Tibial artery (tissue), 4 donors: ENCODE data around the gene ERF.

Experiments
- DNase-seq, 2 donors: peaks; one replicate each; pipeline ENCODE4 v3.0.0-alpha.2; 2019
- H3K27ac ChIP-seq, 2 donors: fragments of 200-600 bp; sonication (generic) in 1 of 2; 1 replicate in 1 of 2; 2 replicates in 1 of 2; pipeline ENCODE4 v1.5.1; 2018 to 2019; ENCODE audit warnings: mild to moderate bottlenecking in 1 of 2
- H3K27me3 ChIP-seq, 2 donors: fragments of 200-600 bp; sonication (generic) in 1 of 2; one replicate each; pipeline versions ENCODE4 v1.5.1 to v1.6.0; 2016 to 2019
- H3K36me3 ChIP-seq, 3 donors: fragments of 200-600 bp; sonication (generic) in 2 of 3; one replicate each; pipeline ENCODE4 v1.5.1; 2016 to 2019; ENCODE audit warnings: mild to moderate bottlenecking in 2 of 3
- H3K4me1 ChIP-seq, 4 donors: fragments of 200-600 bp; sonication (generic) in 2 of 4; 1 replicate in 3 of 4; 2 replicates in 1 of 4; pipeline ENCODE4 v1.5.1; 2016 to 2019
- H3K4me3 ChIP-seq, 2 donors: fragments of 200-600 bp; sonication (generic) in 1 of 2; 1 replicate in 1 of 2; 2 replicates in 1 of 2; pipeline ENCODE4 v1.5.1; 2018 to 2019; ENCODE audit warnings: mild to moderate bottlenecking in 2 of 2
- H3K9me3 ChIP-seq, 3 donors: fragments of 200-600 bp; sonication (generic) in 1 of 3; one replicate each; pipeline ENCODE4 v1.5.1; 2016 to 2019
- intact Hi-C: fragments of 100-400 bp; cut with DNase I; formaldehyde crosslinking; loops from one replicate; pipeline ENCODE4 v1.15.0; 2023; ENCODE audit warnings: low total_unique reads
- TF ChIP-seq, protein P1 (sequence below), 2 experiments: fragments of 200-600 bp in 1 of 2; fragments of 450-650 bp in 1 of 2; IDR thresholded peaks; one replicate each; pipeline ENCODE4 v1.5.1; 2017 to 2019; ENCODE audit warnings: antibody characterized with exemption in 2 of 2, mild to moderate bottlenecking in 1 of 2, moderate library complexity in 1 of 2

The ERF gene

DNA sequence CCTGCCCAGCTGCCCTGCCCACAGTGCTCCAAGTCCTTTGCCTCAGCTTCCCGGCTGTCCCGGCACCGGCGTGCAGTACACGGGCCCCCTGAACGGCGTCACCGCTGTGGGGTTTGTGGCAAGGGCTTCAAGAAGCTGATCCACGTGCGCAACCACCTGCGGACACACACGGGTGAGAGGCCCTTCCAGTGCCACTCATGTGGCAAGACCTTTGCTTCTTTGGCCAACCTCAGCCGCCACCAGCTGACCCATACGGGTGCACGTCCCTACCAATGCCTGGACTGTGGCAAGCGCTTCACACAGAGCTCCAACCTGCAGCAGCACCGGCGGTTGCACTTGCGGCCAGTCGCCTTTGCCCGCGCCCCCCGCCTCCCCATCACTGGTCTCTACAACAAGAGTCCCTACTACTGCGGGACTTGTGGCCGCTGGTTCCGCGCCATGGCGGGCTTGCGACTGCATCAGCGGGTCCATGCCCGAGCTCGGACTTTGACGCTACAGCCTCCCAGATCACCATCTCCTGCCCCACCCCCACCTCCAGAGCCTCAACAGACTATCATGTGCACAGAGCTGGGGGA is 29.1 kb downstream of the ERF start:
- Histone ChIP-seq H3K4me3 (no peak overlapping the region), H3K4me1 (peaks cover 0 to 14% (median 8%) of the 10 kb centered on the region in 4 donors), H3K9me3 (no peaks in the 10 kb centered on the region), H3K27me3 (no peaks in the 10 kb centered on the region), H3K36me3 (peaks cover 42 to 70% (median 63%) of the 10 kb centered on the region in 3 donors), H3K27ac (no peak overlapping the region)
- intact Hi-C loops: no loop called here
- TF ChIP-seq, protein P1, sequence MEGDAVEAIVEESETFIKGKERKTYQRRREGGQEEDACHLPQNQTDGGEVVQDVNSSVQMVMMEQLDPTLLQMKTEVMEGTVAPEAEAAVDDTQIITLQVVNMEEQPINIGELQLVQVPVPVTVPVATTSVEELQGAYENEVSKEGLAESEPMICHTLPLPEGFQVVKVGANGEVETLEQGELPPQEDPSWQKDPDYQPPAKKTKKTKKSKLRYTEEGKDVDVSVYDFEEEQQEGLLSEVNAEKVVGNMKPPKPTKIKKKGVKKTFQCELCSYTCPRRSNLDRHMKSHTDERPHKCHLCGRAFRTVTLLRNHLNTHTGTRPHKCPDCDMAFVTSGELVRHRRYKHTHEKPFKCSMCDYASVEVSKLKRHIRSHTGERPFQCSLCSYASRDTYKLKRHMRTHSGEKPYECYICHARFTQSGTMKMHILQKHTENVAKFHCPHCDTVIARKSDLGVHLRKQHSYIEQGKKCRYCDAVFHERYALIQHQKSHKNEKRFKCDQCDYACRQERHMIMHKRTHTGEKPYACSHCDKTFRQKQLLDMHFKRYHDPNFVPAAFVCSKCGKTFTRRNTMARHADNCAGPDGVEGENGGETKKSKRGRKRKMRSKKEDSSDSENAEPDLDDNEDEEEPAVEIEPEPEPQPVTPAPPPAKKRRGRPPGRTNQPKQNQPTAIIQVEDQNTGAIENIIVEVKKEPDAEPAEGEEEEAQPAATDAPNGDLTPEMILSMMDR (IDR thresholded peaks at IDR 0.05): no peak
- DNase-seq: no peak

DNA sequence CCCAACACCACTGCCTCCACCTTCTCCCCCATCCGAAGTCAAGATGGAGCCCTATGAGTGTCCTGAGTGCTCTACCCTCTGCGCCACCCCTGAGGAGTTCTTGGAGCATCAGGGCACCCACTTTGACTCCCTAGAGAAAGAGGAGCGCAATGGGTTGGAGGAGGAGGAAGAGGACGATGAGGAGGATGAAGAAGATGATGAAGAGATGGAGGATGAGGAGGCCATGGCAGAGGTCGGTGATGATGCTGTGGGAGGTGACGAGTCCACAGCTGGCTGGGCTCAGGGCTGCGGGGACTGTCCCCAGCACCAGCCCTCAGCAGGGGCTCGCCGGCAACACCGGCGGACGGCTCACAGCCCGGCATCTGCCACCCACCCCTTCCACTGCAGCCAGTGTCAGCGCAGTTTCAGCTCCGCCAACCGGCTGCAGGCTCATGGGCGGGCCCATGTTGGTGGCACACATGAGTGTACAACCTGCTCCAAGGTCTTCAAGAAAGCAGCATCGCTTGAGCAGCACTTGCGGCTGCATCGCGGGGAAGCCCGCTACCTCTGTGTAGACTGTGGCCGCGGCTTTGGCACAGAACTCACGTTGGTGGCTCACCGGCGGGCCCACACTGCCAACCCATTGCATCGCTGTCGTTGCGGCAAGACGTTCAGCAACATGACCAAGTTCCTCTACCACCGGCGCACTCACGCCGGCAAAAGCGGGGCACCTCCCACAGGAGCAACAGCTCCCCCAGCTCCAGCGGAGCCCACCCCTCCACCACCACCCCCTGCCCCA is 29.8 kb downstream of the ERF start:
- TF ChIP-seq, protein P1 (IDR thresholded peaks at IDR 0.05): no peak
- H3K27ac ChIP-seq: no peak overlapping the region
- no peaks in the 10 kb centered on the region for H3K9me3 ChIP-seq
- no peaks in the 10 kb centered on the region for H3K27me3 ChIP-seq
- peaks cover 0 to 18% (median 12%) of the 10 kb centered on the region in 4 donors for H3K4me1 ChIP-seq
- H3K36me3 ChIP-seq: peaks cover 35 to 63% (median 57%) of the 10 kb centered on the region in 3 donors
- H3K4me3 ChIP-seq: no peak overlapping the region
- intact Hi-C loops: no loop called here
- no peak for DNase-seq

DNA sequence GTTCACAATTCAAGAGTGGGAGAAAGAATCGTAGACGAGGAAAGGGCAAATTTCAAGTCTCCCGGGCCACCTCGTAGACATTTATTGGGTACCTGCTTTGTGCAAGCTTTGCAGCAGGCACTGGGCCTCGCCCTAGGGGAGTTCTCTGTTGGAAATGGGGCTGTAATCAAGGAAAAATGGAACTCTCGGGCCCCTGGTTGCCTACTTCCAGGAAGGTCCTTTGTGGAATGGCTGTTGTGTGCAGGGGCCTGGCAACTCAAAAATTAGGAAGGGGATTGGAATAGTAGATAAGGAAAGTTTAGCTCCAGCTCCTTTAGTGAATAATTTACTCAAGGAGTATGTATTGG is 34.2 kb downstream of the ERF start:
- H3K4me1 ChIP-seq: peaks cover 0 to 48% (median 37%) of the 10 kb centered on the region in 4 donors
- intact Hi-C loops: no loop called here
- no peaks in the 10 kb centered on the region for H3K9me3 ChIP-seq

DNA sequence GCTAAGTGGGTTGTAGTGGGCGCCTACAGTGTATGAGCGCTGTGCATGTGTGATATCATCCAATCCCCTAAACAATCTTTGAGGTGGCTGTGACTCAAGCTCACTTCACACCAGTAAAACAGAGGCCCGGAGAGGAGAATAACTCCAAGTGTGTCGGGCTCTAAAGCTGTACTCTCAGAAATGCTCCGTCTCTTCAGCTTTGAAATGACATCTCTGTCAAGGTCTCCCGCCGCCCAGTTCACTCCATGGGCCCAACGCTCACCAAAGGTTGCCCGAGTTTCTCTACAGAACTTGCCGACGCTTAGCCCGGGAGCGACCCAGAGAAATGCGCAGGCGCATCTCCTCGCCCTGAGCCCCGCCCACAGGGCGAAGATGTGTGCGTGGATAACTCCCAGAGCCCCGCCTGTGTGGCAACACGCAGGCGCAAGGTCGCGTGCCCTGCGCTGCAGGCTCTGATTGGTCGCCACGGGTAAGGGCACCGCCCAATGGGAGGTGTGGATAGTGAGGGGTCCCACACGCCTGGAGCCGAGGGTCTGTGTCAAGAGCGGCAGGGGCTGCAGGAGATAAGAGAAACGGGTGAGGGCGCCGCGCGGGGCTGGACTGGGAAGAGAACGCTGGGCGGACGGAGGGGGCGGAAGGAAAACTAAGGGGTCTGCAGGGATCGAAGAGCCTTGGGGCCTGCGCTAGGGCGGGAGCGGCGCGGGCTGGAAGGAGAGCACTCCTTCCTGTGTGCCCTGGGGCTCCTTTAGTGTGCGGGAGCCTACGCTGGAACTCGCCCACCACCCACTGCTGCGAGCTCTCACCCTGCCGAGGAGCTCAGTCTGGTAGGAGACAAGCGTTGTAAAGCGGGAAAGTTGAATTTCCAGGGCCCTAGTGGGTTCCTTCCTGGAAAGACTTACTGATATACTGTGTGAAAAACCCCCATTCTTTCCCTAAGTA is 34.8 kb downstream of the ERF start, which contains the start of gene ZNF526:
Gene ZNF526, plus strand, starts transcription at position 501 of the 939 bp plus-strand sequence. CDS start 4,092 bp downstream, outside the sequence.
- intact Hi-C loops: no loop called here
- Histone ChIP-seq H3K9me3 (no peaks in the 10 kb centered on the region), H3K36me3 (peaks cover 9 to 14% (median 9%) of the 10 kb centered on the region in 3 donors), H3K27me3 (no peaks in the 10 kb centered on the region), H3K4me3 (peak within 1 kb of the TSS; percentile 85 to 86), H3K27ac (peak within 1 kb of the TSS; percentile 79 to 88), H3K4me1 (peaks cover 0 to 54% (median 41%) of the 10 kb centered on the region in 4 donors)
- TF ChIP-seq, protein P1 (IDR thresholded peaks at IDR 0.05): no peak
- DNase-seq: peak; percentile 98

More for the DNA sequence above, 34.2 kb downstream of the ERF start:
- TF ChIP-seq, protein P1 (IDR thresholded peaks at IDR 0.05): no peak
- Histone ChIP-seq H3K27ac (peak overlapping the region; percentile 79 to 88), H3K36me3 (peaks cover 15 to 19% (median 16%) of the 10 kb centered on the region in 3 donors), H3K4me3 (peak overlapping the region; percentile 85 to 86), H3K27me3 (no peaks in the 10 kb centered on the region)
- no peak for DNase-seq
